ENCODE data around the gene ZPLD1.

ZPLD1 gene

DNA sequence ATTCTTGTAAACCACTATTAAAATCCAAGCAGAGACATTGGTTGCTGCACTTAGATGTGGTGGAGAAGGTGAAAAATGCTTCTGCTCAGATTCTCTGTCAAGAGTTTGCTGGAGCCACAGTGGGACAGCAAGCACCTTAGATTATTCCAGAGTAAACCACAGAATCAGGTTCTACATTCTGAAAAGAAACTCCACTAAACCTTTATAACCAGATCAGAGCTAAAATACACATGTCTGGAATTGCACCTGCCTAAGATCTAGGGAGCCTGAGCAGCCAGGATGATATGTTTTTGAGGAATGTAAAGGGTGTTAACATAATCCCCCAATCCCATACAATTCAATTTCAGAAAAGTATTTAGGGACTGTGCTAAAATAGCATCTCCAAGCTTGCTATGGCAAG is at the start of gene ZPLD1:
Gene ZPLD1, plus strand, starts transcription at position 301 of the 400 bp plus-strand sequence. CDS start 3,473 bp downstream, outside the sequence.
- no peak for DNase-seq

- DNase-seq: no peak
Measured at GRCh38 chr3:102390171-102390864, 44.5 kb upstream of the ZPLD1 start.

DNA sequence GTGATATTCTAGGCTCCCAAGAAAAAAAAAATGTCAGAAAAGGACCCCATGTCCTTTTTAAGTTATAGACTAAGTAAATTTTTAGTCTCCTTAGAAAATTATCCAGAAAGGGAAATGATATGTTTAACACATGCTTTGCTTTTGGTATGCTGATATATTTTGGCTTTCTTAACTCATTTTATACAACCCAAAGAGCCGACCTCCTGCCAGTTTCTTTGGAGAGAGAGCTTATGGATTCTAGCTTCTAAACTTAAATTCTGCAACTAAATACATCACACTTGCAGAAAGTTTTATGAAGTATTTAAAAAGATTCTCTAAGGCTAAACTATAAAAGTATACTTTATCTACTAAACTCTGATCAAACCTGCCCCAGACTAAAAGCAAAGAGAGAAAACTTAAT is 43.9 kb upstream of the ZPLD1 start:
- no peak for DNase-seq

DNA sequence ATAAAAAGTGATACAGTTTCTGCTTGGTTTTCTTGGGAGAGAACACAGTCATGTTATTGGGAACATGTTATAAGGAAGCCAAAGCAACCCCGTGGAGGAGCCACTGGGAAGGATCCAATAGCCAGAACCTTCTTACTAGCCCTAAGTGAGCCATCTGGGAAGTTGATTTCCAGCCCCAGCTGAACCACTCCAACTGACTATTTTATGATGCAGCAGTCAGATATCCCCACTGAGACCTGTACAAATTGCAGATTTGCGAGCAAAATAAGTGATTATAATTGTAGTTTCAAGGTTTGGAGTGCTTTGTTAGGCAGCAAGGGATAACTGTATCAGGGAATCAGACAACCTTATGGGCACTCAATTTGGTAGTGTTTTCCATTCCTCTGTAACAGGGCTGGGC is 43.3 kb upstream of the ZPLD1 start:
- no peak for DNase-seq

- DNase-seq: no peak
Measured at GRCh38 chr3:102394517-102394916, 40.3 kb upstream of the ZPLD1 start.

GRCh38 chr3:102398176-102398575 is 36.6 kb upstream of the ZPLD1 start:
- no peak for DNase-seq

GRCh38 chr3:102398666-102399065 is 36.1 kb upstream of the ZPLD1 start:
- DNase-seq: no peak

GRCh38 chr3:102400142-102400541 is 34.7 kb upstream of the ZPLD1 start:
- no peak for DNase-seq

DNA sequence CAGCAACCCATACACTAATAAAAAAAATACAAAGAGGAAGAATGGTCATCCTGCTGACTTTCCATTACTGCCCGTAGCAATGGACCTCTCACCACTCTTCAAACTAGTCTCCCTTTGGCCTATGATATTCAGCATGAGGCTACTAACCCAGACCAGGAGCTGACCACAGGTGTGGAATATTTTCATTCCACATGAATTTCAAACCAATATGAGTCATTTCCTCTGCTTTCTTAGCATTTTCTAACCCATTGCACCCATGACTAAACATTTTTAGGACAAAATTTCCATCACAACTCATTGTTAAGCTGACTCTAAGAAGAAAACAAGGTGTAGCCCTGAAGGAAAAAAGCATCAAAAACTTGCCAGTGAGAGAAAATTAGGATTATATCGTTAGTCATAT is 34.0 kb upstream of the ZPLD1 start:
- DNase-seq: no peak

- DNase-seq: no peak
Measured at GRCh38 chr3:102410616-102411015, 24.2 kb upstream of the ZPLD1 start.

DNA sequence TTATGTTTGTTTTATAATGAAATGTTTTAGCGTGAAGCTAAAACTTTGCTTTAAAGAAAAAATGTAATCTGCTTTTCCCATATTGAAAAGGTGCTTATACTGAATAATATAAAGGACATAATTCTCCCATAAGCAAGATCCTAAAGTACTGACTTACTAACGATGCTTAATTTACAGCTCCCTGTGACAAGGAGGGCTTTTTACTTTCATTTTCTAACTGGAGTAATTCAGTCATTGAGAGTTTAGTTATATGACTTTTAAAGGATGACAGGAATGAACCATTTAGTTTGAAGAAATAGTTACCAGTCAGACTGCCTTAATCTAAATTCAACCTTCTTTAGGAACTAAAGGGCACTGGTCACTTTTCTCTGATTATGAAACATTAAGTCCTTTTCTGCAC is 19.3 kb upstream of the ZPLD1 start:
- no peak for DNase-seq

- DNase-seq: no peak
Measured at GRCh38 chr3:102419786-102420185, 15.0 kb upstream of the ZPLD1 start.

DNA sequence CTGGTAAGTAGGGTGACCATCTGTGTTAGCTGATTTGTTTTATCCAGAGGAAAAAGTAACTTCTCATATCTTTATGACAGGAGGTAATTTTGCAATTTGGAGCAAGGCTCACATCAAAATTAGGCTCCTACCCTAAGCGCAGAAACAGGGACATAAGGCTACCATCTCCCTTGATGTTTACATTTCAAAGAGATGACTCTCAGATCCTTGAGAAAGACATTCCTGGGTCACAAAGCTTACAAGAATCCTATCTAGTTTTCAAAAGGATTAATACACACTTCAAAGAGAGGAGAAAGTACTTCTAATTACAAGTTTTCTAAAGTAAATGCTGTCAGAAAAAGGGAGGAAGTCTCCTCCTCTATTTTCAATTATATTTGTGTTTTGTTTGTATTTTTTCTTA is 7.0 kb downstream of the ZPLD1 start:
- no peak for DNase-seq

DNA sequence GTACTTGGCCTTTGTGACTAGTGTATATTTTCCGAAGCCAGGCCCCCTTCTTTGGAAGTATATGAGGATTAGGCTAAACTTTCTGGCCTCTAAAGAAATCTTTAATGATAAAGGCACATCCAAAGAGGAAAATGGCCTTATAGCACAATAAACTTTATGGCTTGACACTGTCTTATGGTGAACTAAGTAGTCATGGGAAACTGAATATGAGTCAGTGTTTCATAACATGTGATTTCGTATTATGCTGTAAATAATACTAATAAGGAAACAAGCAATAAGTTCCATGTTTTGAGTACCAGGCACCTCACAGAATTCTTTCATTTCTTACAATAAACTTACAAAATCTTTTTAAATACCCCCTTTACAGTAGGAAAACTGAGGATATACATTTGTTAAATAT is 8.2 kb downstream of the ZPLD1 start:
- DNase-seq: no peak

DNA sequence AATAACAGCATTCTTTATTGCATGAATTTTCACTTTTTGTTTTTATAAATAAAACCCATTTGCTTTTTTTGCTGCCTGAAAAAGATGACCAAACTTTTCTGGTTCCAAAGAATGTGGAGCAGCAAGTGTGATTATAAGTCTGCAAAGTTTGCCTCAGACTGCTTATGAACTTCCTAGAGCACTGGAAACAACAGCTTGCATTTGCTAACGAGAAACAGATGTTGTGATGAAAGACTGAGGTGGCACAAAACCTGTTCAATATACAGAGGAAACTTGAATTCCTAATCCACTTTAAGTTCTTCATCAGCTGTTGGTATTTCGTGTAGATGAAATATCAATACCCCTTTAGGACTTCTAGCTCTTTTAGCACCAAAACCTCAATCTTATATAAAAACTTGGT is 9.3 kb downstream of the ZPLD1 start:
- peak in 1 of 2 experiments; percentile 4 for DNase-seq

DNA sequence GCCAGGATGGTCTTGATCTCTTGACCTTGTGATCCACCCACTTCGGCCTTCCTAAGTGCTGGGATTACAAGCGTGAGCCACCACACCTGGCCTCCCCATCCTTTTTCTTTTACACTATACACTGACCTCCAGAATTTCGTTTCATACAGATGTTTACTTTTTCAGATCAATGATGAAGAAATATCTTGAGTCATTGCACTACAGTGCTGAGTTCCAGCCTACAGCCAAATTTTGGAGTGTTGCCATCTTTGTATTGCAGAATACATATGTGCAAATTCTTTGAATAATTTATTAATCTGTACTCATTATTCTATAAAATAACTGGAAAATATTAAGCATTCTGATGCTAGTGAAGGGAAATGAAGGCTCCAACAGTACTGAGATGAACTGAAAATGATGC is 12.5 kb downstream of the ZPLD1 start:
- no peak for DNase-seq

GRCh38 chr3:102449341-102449740 is 14.5 kb downstream of the ZPLD1 start:
- no peak for DNase-seq

GRCh38 chr3:102449930-102450329 is 15.1 kb downstream of the ZPLD1 start:
- DNase-seq: no peak

GRCh38 chr3:102450976-102451375 is 16.2 kb downstream of the ZPLD1 start:
- no peak for DNase-seq

- DNase-seq: no peak
Measured at GRCh38 chr3:102451543-102451942, 16.7 kb downstream of the ZPLD1 start.

DNA sequence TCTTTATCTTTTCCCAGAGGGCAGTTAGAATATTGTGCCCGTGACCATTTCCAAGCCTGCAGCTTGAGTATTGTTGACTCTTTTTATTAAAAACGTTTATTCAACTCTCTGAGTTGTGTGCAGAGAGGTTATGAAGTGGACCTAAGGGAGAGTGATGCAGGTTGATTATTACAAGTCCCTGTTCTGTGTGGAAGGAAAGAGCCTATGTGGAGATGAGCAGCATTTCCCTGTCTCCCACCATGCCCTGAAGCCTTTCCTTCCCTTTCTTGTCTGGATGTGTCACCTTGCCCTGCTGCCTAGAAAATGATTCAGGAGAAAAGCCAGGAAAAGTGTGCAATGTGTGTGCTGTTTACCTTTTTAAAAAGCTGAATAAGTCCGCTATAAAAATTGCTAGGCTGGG is 19.4 kb downstream of the ZPLD1 start:
- DNase-seq: no peak

DNA sequence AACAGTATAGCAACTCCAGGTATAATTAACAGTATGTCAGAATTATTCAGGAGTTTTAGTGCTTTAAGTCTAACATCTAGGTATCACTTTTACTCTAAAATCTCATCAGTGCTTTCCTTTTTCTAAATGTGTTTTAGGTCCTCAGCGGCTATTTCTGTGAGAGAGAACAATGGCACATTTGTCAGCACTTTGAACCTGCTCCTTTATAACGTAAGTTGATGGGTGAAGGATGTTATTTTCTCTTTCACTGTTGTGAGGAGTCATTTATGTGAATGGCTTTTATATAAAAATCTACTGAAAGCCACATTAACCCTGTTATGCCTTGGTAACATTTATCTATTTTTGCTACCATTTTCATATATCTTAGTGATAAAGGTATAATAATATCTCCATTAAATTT is 22.8 kb downstream of the ZPLD1 start:
- no peak for DNase-seq

- no peak for DNase-seq
Measured at GRCh38 chr3:102460579-102460978, 25.8 kb downstream of the ZPLD1 start.

GRCh38 chr3:102464261-102464660 is 29.4 kb downstream of the ZPLD1 start:
- DNase-seq: no peak

DNA sequence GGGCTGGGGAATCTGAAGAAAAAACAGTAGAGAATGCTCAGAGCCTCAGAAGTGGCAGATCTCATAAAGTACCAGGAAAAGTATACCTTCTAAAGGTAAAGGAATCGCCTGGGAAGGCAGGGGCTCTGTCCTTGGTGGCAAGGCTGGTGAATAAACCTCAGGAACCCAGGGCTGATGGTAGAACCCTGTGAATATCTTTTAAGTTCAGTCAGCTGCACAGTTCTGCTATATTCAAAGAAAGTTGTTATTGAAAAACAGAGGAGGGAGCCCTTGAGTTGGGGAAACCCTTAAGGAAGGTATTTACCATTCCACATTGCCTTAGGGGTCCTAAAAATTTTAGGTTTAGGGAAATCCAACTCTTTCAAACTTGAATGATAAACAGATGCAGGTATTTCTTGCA is 31.2 kb downstream of the ZPLD1 start:
- DNase-seq: no peak

GRCh38 chr3:102470066-102470465 is 35.3 kb downstream of the ZPLD1 start:
- no peak for DNase-seq
